HG02588 (cell line): ENCODE measurements around the gene APBB1IP.
"Not testable (repeated sequence)": the region's sequence is repeated elsewhere in the genome, so short reads cannot be mapped to it uniquely, and the experiment has no call there.

Experiments
- ATAC-seq: cut with Tn5 transposase; IDR thresholded peaks from one replicate; pipeline ENCODE4 v1.9.1; 2021; ENCODE audit warnings: mild to moderate bottlenecking, moderate library complexity; ENCODE audit not compliant: unreplicated experiment

Gene APBB1IP

GRCh38 chr10:26474845-26475244 lies 36.7 kb downstream of the APBB1IP start:
- ATAC-seq, result not testable (repeated sequence)

- ATAC-seq, result no peak
Measured at GRCh38 chr10:26475386-26475785, 37.2 kb downstream of the APBB1IP start.

- ATAC-seq, result no peak
Measured at GRCh38 chr10:26477501-26477900, 39.4 kb downstream of the APBB1IP start.

- no peak for ATAC-seq
Measured at GRCh38 chr10:26478061-26478460, 39.9 kb downstream of the APBB1IP start.

DNA sequence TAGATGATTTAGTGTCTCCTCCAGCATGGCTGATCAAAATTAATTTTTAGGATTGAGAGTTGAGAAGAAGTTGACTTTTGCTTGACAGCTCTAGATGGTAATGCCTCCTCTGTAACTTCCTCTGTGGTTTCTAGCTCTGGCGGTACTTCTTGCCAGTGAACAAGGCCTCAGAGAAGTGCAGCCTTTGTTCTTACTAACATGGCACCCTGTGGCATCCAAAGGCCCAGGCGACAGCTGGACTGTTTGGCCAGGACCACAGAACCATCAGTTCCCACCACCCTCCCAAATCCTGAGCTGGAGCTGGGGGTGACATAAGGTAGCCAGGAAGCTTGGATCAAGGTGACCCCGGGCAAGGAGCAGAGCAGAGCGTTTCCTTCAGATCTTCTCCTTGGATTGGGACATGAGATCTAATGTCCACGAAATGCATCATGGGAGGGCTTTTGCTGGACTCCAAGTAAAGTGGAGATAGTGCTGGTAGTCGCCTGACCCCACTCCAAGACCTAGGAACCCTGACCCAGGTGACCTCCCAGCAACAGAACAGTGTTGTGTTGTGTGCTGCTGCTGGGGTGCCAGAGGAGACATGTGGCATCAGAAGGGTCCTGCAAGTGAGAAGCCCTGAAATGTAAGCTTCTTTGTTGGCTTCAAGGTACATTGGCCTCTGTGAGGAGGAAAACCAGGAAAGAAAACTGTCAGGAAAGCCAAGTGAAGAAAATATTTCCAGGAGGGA lies 41.8 kb downstream of the APBB1IP start:
- peak; percentile 38 for ATAC-seq

- no peak for ATAC-seq
Measured at GRCh38 chr10:26481315-26481692, 43.2 kb downstream of the APBB1IP start.

- peak; percentile 38 for ATAC-seq
Measured at GRCh38 chr10:26481914-26482550, 43.9 kb downstream of the APBB1IP start.

DNA sequence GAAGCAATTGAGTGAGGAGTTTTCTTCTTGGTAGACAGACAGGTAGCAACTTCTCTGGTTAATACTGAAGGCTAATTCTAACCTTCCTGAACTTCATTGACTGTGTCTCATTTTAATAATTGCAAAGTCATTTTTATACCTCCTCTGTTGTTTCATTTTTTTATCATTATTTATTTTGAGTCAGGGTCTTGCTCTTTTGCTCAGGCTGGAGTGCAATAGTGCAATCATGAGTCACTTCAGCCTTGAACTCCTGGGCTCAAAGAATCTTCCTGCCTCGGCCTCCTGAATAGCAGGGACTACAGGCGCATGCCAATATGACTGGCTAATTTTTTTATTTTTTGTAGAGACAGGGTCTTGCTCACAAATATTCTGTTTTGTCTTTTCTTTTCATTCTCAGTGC lies 45.4 kb downstream of the APBB1IP start:
- no peak for ATAC-seq

DNA sequence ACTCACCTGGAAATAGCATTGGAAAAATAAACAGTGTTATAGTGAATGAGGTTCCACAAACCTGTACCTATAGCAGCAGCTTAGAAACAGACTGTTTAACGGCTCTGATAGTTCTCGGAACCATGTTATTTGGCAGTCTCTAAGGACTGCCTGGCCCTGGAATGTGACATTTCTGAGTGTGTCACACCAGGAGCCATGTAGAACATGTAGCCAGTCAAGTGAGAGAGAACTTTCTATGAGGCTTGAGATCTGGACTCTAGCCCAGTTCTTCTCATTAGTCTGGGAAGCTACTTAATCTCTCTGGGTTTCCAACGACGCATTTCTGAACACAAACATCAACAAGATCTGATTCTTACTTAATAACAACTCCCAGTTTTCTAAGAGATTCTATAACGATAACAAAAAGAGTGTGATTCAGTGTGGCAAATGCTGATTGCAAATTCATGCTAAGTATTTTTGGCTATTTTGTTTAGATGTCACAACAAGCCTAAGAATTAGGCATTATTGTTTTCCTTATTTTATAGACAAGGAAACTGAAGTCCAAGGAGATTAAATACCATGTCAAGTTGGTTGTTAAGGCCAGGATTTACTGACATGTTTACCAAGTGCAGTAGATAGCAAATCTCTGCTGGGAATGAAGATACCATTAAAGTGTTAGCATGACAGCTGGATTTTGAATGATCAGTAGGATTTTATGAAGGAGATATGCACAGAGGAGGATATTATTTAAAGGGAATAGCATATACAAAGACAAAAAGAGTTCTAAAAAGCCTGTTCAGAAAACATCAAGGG lies 47.2 kb downstream of the APBB1IP start:
- ATAC-seq, result no peak

DNA sequence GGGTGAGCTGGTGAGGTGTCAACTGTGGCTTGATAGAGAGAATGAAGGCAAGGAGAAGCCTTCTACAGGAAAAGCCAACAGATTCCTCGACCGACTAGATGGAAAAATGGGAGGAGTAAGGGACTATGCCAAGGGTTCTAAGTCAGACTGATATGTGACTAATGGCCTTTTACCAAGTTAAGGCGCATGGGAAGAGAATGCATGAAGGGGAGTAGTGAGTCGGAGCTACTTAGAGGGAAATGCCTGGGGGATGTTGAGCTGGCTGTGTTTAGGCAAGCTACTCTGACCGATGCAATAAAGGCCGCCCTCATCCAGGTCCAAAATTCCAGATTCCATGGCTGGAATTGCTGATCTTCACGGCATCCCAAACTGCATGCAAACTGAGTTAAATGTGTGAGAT lies 48.2 kb downstream of the APBB1IP start:
- no peak for ATAC-seq

DNA sequence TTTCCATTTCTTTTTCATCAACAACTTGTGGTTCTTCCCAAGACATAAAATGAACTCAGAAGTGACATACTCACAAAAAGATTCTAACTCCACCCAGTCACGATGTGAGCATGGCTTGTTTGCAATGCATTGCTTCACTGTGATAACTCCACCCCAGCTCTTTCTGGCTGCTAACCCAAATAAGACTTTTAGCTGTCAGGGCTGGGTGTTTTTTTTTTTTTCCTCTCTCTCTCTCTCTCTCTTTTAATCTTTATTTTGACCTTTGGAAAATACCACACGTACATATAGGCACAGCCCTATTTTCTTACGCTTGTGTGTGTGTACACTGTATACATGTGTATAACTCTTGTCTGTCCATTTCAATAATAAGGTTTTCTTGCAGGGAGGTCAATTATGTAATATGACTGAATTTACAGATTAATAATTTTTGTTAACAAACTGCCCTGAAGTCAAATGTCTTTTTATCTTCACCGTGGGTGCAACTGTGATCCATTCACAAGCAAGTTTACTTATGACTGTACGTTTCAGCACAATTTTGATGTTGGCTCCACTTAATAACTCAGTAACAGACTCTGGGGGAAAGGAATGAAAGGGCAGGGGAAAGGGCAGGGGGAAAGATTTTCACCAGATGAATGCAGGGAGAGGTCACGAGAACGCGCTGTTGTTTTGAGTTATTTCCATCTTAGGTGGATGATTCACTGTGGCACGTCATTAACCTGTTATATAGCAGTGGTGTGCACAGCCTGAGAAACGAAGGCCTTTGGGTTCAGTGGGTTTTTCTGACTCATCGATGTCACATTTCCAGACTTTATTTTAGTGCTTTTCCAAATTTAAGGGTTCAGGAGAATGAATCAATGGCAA lies 49.1 kb downstream of the APBB1IP start:
- ATAC-seq, result peak; percentile 79

DNA sequence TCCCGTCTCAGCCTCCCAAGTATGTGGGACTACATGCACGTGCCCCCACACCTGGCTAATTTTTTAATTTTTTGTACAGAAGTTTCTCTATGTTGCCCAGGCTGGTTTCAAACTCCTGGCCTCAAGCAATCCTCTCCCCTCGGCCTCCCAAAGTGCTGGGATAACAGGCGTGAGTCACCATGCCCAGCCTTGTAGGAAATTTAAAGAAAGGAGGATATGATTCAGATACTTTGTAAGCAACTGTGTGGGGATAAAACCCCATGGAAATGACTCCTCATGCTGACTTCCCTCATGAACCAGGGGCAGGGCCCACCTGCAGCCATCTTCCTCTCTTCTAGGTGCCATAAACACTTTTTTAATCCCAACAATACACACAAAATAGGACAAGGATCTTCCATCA lies 50.2 kb downstream of the APBB1IP start:
- ATAC-seq, result no peak

- no peak for ATAC-seq
Measured at GRCh38 chr10:26489081-26489480, 50.9 kb downstream of the APBB1IP start.

DNA sequence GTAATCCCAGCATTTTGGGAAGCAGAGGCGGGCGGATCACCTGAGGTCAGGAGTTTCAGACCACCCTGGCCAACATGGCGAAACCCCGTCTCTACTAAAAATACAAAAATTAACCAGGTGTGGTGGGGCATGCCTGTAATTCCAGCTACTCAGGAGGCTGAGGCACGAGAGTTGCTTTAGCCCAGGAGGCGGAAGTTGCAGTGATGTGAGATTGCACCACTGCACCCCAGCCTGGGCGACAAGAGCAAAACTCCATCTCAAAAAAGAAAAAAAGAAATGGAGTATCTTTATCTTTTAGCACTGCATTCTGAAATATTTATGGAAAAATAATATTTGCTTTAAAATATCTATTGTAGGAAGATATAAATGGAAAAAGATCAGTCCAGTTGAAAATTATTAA lies 52.2 kb downstream of the APBB1IP start:
- not testable (repeated sequence) for ATAC-seq

- ATAC-seq, result no peak
Measured at GRCh38 chr10:26491276-26491675, 53.1 kb downstream of the APBB1IP start.

DNA sequence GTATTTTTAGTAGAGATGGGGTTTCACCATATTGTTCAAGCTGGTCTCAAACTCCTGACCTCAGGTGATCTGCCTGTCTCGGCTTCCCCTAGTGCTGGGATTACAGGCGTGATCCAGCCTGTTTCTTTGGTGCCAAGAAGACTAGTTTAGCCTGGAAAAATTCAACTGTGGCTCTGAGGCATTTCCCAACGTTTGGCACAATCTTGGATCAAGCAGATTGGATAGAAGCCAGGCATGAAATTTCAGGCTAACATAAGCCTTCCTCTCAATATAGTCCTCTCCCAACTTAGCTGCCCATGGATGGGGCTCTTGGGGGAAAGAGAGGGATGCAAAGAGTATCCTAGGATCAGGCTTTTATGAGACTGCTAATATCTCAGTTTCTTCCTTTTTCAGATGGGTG lies 53.8 kb downstream of the APBB1IP start:
- ATAC-seq, result no peak

DNA sequence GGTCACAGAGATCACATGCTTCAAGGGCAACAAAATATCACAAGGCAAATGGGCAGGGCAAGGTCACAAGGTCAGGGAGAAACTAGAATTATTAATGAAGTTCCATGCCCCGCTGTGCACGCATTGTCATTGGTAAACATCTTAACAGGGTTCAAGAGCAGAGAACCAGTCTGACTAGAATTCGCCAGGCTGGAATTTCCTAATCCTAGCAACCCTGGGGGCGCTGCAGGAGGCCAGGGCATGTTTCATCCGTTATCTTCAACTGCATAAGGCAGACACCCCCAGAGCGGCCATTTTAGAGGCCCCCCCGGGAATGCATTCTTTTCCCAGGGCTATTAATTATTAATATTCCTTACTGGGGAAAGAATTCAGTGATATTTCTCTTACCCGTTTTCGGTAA lies 54.6 kb downstream of the APBB1IP start:
- ATAC-seq, result not testable (repeated sequence)

GRCh38 chr10:26494018-26494417 lies 55.9 kb downstream of the APBB1IP start:
- ATAC-seq, result no peak

DNA sequence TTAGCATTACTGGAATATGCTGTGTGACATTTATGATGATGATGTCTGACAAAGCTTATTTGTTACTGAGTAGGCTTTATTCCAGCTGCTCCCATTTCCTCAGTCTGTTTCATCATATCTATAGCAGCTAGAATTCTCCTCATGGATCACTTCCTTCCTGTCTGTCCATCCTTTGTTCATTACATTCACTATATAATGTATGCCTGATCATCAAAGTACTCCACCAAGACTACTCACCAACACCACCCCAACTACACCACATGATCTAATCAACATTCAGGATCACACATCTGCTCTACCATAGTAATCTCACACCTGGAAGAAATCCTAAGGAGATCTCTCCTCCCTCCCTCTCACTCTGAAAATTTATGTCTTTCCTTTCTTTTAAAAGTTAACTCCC lies 61.3 kb downstream of the APBB1IP start:
- no peak for ATAC-seq

GRCh38 chr10:26502986-26503385 lies 64.8 kb downstream of the APBB1IP start:
- ATAC-seq, result no peak

- no peak for ATAC-seq
Measured at GRCh38 chr10:26503911-26504310, 65.8 kb downstream of the APBB1IP start.
